Peyer's patch (tissue), 4 donors: ENCODE results near the gene SHANK1.

Experiments used
- POLR2A ChIP-seq, 2 donors: fragments of 450-650 bp; IDR thresholded peaks; one replicate each; pipeline ENCODE4 v1.5.1; 2017; ENCODE audit warnings: antibody characterized with exemption in 2 of 2, mild to moderate bottlenecking in 2 of 2, moderate library complexity in 2 of 2
- TF ChIP-seq, protein P1 (sequence below), 6 experiments: fragments of 450-650 bp in 4 of 6; fragments of 200-600 bp in 2 of 6; sonication (generic) in 1 of 6; IDR thresholded peaks; one replicate each; pipeline ENCODE4 v1.5.1; 2017 to 2019; ENCODE audit warnings: antibody characterized with exemption in 6 of 6, mild to moderate bottlenecking in 3 of 6, moderate library complexity in 1 of 6

DNA sequence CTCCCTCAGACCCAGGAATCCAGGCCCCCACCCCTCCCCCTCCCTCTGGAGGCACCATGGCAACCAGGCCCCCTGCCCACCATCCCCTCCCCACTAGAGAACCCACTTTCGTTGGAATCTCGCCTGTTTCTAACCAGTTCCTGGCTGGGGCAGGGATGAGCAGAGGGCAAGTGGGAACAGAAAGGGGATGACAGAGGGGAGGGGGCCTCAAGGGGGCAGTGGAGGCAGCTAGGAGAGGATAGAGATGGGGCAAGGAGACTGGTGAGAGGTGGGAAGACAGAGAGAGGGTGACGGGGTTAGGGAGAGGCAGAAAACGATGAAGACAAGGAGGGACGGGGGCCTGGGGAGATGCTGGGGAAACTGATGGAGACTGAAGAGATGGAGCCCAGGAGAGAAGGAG, 70.9 kb downstream of the SHANK1 start:
- TF ChIP-seq, protein P1, sequence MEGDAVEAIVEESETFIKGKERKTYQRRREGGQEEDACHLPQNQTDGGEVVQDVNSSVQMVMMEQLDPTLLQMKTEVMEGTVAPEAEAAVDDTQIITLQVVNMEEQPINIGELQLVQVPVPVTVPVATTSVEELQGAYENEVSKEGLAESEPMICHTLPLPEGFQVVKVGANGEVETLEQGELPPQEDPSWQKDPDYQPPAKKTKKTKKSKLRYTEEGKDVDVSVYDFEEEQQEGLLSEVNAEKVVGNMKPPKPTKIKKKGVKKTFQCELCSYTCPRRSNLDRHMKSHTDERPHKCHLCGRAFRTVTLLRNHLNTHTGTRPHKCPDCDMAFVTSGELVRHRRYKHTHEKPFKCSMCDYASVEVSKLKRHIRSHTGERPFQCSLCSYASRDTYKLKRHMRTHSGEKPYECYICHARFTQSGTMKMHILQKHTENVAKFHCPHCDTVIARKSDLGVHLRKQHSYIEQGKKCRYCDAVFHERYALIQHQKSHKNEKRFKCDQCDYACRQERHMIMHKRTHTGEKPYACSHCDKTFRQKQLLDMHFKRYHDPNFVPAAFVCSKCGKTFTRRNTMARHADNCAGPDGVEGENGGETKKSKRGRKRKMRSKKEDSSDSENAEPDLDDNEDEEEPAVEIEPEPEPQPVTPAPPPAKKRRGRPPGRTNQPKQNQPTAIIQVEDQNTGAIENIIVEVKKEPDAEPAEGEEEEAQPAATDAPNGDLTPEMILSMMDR (IDR thresholded peaks at IDR 0.05): no peak
- TF ChIP-seq POLR2A (IDR thresholded peaks at IDR 0.05): no peak
